Measurements from ENCODE around the gene FRAS1. TPM values are rescaled to one million over a fixed set of nuclear protein-coding genes. Genes with fewer than 3 reads are reported as not detected.
"Not testable (repeated sequence)": the region's sequence is repeated elsewhere in the genome, so short reads cannot be mapped to it uniquely, and the experiment has no call there.

The FRAS1 gene
- total and polyA plus RNA-seq, 2 donors (not counting 3 experiments of a cell fraction or from before 2014, with no cell fraction given), result 1.4 to 3.6 TPM

GRCh38 chr4:78250500-78250899, 193.4 kb downstream of the FRAS1 start:
- Histone ChIP-seq H3K4me3 (replicated peaks in 1 of 3; ENCODE audit: insufficient read depth in 1 of 3, low read depth in 1 of 3, low read length in 3 of 3) (no peak overlapping the region), H3K9me3 (replicated peaks; ENCODE audit: control insufficient read depth, insufficient read depth, low read length) (no peaks in the 10 kb centered on the region), H3K9ac (replicated peaks; ENCODE audit: extremely low read depth, insufficient read depth, low read length) (no peak overlapping the region), H3K4me2 (ENCODE audit: insufficient read depth, low read length) (no peak overlapping the region), H3K27me3 (ENCODE audit: control insufficient read depth in 2 of 2, insufficient read depth in 2 of 2, low read length in 2 of 2) (no peaks in the 10 kb centered on the region), H3K9me1 (replicated peaks; ENCODE audit: control insufficient read depth, extremely low read depth, insufficient read depth, low read length) (no peaks in the 10 kb centered on the region), H3K36me3 (ENCODE audit: control insufficient read depth in 2 of 2, extremely low read depth in 1 of 2, insufficient read depth in 2 of 2, low read length in 2 of 2) (no peaks in the 10 kb centered on the region), H4K20me1 (replicated peaks; ENCODE audit: control insufficient read depth, extremely low read depth, insufficient read depth, low read length) (no peaks in the 10 kb centered on the region), H3K27ac (ENCODE audit: insufficient read depth, low read depth, low read length) (no peak overlapping the region), H3K79me2 (ENCODE audit: control insufficient read depth, insufficient read depth, low read length) (no peaks in the 10 kb centered on the region), H3K4me1 (ENCODE audit: control insufficient read depth, extremely low read depth, insufficient read depth, low read length) (no peaks in the 10 kb centered on the region), H2AFZ (ENCODE audit: low read depth, low read length) (no peak overlapping the region)
- intact Hi-C loops (cut with micrococcal nuclease) (no loop called here), dilution Hi-C loops (cut with MboI; ENCODE audit: extremely low pct_ligation_motif_present, low sequenced_read_pairs) (no loop called here)
- TF ChIP-seq POLR2AphosphoS5 (IDR thresholded peaks at IDR 0.05; ENCODE audit: insufficient read depth, low read depth, low read length), result no peak
- TF ChIP-seq MYC (IDR thresholded peaks at IDR 0.05; ENCODE audit: low read depth, low read length), result no peak
- TF ChIP-seq POLR2A (IDR thresholded peaks at IDR 0.05; ENCODE audit: low read depth, low read length), result no peak
- POLR2A ChIA-PET, result no interaction called here
- CTCF ChIA-PET, result no interaction called here
- no peak for DNase-seq (ENCODE audit: low read depth, low spot score)
- no TSS peak for BruUV-seq (replicated peaks)
- FAIRE-seq, result no peak

DNA sequence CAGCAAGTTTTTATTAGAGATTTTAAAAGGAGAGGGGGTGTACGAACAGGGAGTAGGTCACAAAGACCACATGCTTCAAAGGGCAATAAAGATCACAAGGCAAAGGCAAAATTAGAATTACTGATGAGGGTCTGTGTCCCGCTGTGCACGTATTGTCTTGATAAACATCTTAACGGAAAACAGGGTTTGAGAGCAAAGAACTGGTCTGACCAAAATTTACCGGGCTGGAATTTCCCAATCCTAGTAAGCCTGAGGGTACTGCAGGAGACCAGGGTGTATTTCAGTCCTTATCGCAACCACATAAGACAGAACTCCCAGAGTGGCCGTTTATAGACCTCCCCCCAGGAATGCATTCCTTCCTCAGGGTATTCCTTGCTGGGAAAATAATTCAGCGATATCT, 195.7 kb downstream of the FRAS1 start:
- H3K27ac ChIP-seq (ENCODE audit: insufficient read depth, low read depth, low read length); H3K27me3 ChIP-seq (ENCODE audit: control insufficient read depth in 2 of 2, insufficient read depth in 2 of 2, low read length in 2 of 2); BruUV-seq (replicated peaks); intact Hi-C loops (cut with micrococcal nuclease); DNase-seq (ENCODE audit: low read depth, low spot score); POLR2A ChIA-PET; H3K79me2 ChIP-seq (ENCODE audit: control insufficient read depth, insufficient read depth, low read length); H3K9ac ChIP-seq (replicated peaks; ENCODE audit: extremely low read depth, insufficient read depth, low read length); H3K9me3 ChIP-seq (replicated peaks; ENCODE audit: control insufficient read depth, insufficient read depth, low read length); H4K20me1 ChIP-seq (replicated peaks; ENCODE audit: control insufficient read depth, extremely low read depth, insufficient read depth, low read length); H3K4me1 ChIP-seq (ENCODE audit: control insufficient read depth, extremely low read depth, insufficient read depth, low read length); CTCF ChIA-PET; H3K9me1 ChIP-seq (replicated peaks; ENCODE audit: control insufficient read depth, extremely low read depth, insufficient read depth, low read length); H3K4me2 ChIP-seq (ENCODE audit: insufficient read depth, low read length); H3K36me3 ChIP-seq (ENCODE audit: control insufficient read depth in 2 of 2, extremely low read depth in 1 of 2, insufficient read depth in 2 of 2, low read length in 2 of 2); dilution Hi-C loops (cut with MboI; ENCODE audit: extremely low pct_ligation_motif_present, low sequenced_read_pairs); FAIRE-seq; H2AFZ ChIP-seq (ENCODE audit: low read depth, low read length); H3K4me3 ChIP-seq (replicated peaks in 1 of 3; ENCODE audit: insufficient read depth in 1 of 3, low read depth in 1 of 3, low read length in 3 of 3): not testable (repeated sequence)

Data from endothelial cell of umbilical vein (primary cell).